ENCODE measurements around the gene PRKD1.
"Not testable (repeated sequence)": the region's sequence is repeated elsewhere in the genome, so short reads cannot be mapped to it uniquely, and the experiment has no call there.

The PRKD1 gene

GRCh38 chr14:29789475-29789874, 138.2 kb downstream of the PRKD1 start:
- no peak for ATAC-seq

- ATAC-seq, result no peak
Observed at GRCh38 chr14:29788093-29788492, 139.6 kb downstream of the PRKD1 start.

GRCh38 chr14:29783556-29783955, 144.1 kb downstream of the PRKD1 start:
- ATAC-seq, result no peak

DNA sequence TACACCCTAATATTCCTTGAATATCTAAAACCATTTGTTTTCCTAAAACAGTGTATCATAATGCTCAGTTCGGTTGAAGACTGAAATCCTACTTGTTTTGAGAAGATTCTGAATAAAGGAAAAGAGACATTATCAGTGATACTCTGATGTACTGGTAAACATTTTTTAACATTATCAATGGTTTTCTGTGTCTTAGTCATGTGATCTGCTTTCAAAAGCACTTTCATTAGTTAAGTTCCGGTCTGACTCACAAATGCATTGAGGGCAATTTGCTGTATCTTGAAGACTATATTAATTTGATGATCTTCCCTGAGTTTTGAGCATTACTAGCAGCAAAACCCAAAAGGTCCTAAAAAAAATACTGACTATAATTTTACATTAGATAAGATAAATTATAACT, 145.6 kb downstream of the PRKD1 start:
- no peak for ATAC-seq

GRCh38 chr14:29777142-29777541, 150.5 kb downstream of the PRKD1 start:
- ATAC-seq, result not testable (repeated sequence)

- no peak for ATAC-seq
Observed at GRCh38 chr14:29773990-29774389, 153.7 kb downstream of the PRKD1 start.

DNA sequence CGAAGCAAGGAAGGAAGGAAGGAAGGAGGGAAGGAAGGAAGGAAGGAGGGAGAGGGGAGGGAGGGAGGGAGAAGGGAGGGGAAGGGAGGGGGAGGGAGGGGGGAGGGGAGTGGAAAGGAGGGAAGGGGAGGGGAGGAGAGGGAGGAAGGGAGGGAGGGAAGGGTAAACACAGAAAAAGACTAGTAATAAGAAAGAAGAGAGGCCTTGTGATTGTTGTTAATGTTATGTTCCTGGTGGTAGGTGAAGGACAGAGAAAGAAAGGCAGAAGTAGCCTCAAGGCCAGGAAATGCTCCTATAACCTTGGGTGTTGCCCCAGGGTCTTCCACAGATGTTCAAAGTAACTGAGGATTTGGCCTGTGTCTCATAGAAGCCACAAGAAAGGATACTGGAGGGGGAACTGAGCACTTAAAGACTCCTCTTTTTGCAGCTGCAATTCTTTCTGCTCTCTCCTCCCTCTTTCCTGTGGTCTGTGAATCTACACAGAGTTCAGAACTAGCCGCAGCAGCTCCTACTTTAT, 164.2 kb downstream of the PRKD1 start:
- ATAC-seq, result no peak

- ATAC-seq, result no peak
Observed at GRCh38 chr14:29759521-29760340, 167.9 kb downstream of the PRKD1 start.

GRCh38 chr14:29757711-29758233, 169.9 kb downstream of the PRKD1 start:
- no peak for ATAC-seq

DNA sequence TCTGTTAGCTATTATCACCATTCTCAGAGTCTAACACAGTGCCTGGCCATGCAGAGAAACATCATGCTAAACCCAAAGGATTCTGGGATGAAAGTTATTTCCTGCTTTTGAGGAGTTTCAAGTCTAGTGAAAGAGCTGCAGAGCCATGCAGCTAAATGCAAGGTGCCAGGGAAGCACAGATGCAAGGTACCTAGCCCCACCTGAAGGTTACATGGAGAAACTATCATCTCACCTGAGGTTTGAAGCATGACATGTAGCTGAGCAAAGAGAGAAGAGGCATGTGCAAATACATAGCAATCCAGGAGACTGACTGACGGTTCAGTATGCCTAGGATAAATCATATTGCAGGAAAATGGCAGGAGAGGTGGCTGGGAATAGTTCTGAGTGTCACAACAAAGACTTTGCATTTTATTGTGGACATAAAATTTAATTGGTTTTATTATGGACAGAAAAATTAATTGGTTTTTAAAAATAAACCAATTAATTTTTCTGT, 170.4 kb downstream of the PRKD1 start:
- ATAC-seq, result no peak

GRCh38 chr14:29756019-29756385, 171.6 kb downstream of the PRKD1 start:
- ATAC-seq, result no peak

GRCh38 chr14:29755311-29756018, 172.2 kb downstream of the PRKD1 start:
- no peak for ATAC-seq

- no peak for ATAC-seq
Observed at GRCh38 chr14:29754134-29754533, 173.5 kb downstream of the PRKD1 start.

DNA sequence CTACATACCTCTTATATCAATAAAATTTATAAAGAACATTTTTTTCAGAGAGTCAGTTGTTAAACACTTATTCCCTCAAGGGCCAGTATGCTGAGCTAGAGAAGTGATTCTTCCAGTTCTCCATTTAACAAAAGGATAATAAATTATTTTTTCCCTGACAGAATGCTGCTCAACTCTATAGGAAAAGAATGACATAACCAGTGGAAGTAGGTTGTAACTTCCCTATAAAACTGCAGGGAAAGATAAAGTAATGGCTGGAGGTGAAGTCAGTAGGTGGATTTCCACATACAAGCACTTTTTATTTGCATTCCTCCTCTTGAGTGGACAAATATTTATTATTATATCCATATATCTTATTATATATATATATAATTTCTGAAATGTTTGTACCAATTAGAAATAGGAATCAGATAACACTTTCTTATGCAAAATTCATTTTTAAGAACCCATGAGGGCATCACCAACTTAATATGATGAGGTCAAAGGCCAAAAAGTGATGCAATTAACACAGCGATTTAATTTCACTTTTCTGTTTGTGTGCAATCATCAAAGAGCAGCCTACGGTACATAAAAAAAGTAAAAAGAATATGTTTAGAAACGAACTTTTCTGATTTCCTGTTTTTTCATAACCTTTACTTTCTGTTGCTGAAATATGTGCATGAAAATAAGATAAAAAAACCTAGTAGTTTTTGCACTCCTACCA, 175.3 kb downstream of the PRKD1 start:
- ATAC-seq, result no peak

DNA sequence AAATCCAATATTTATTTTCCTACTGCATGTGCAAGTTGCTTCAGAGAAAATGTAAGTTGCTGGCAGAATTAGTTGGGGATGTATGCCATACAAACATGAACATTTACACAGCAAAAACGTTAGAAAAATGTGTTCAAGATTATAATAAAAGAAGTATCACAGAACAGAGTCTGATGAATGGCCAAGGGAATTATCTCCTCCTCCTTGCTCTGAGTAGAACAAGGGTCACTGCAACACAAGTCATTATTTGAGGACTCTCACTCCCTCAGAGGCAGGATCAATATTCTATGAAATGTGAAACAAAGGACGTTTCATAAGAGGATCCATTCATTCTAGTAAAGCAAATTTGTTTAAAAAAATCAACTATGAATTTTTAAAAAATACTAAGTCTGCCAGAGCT, 177.8 kb downstream of the PRKD1 start:
- ATAC-seq, result no peak

DNA sequence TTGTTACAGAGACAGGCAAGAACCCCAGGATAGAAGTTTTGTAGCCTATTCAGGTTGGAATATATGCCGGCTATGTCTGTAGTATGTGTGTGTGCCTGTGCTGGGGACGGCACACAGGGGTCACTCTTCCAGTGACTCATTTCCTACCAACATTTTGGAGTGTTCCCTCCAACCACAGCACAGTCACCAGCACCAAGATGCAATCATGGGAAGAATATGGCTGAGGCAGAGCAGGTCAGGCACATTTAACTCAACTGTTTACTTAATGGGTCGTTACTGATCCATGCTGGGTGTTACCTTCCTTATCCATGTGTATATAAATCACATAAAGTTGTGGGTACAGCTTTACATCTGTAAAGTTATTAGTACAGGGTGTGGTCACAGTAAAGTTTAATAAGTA, 178.3 kb downstream of the PRKD1 start:
- ATAC-seq, result no peak

DNA sequence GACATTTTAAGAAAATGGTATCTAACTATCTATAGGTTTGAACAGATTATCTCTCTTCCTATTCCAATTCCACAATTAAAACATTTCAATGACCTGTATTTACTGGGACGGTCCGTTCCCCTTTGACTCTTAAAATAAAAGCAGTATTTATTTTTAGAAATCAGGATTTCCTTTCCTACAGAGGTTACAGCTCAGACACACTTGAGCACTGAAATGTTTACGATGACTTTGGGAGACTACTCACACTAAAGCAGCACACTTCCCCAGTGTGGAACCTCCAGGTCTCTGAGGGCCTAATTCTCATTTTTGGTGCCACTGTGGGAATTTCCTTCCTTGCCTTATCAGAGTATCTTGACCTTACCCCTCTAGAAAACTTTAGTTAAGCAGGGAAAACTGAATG, 181.8 kb downstream of the PRKD1 start:
- ATAC-seq, result no peak

DNA sequence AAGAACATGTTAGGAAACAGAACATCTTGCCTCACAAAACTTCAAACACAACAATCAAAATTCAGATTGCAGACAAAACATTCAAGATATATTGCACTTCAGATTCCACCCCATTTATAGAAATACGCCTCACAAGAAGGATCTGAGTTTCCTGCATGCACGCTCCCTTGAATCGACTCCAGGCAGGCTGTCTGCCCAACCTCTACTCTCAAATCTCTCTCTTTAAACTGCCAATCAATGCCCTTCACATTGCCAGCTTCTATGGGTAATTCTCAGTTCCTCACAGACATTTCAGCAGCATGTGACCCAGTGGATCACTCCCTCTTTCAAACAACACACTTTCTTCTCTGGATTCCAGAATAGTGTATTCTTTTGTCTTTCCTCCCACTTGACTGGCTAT, 184.1 kb downstream of the PRKD1 start:
- ATAC-seq, result no peak

DNA sequence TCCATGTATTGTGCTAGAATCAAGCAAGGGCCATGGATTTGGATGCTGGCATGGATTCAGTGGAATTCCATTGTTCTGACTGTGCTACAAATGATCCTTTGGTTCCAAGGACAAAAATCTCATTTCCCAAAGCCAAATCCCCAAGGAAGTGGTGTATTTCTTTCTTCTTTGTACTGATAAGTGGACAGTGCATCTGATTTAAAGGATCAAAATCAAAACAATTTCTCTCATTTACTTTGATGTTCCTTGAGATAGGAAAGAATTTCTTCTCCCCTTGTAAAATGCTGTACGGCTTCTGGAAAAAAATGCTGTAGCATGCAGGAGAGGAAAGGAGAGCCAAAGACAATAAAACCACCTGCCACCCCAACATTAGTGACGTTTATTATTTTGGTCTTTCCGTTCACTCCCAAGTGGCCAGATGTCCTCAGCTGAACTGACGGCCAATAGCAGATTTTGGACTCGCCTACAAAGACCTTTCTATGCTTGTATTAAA, 185.7 kb downstream of the PRKD1 start:
- no peak for ATAC-seq

- no peak for ATAC-seq
Observed at GRCh38 chr14:29740491-29740890, 187.2 kb downstream of the PRKD1 start.

- no peak for ATAC-seq
Observed at GRCh38 chr14:29738950-29739349, 188.7 kb downstream of the PRKD1 start.

DNA sequence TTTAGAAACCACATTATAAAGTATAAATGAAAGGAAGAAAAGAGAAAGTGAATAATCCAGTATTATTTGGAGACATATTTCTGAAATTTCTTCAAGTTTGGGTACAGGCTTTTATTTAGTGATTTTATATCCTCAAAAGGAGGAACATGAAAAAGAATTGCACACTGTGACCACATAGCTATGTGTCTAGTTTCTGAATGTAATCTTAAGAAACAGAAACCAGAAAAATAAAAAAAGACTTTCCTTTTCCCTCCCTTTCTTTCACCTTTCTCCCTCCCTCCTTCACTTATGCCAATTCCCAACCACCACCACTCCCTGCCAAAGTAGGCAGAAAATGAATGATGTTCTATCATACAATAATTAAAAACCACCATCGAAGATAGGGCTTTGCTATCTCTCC, 189.6 kb downstream of the PRKD1 start:
- no peak for ATAC-seq

GRCh38 chr14:29735459-29735858, 192.2 kb downstream of the PRKD1 start:
- ATAC-seq, result no peak

Data from activated CD4-positive, CD25-positive, alpha-beta regulatory T cell treated with anti-CD3 and anti-CD28 coated beads, Interleukin-2, amount 50 U/mL, for 24 hours (primary cell).